ENCODE results near the gene N4BP3.

DNA sequence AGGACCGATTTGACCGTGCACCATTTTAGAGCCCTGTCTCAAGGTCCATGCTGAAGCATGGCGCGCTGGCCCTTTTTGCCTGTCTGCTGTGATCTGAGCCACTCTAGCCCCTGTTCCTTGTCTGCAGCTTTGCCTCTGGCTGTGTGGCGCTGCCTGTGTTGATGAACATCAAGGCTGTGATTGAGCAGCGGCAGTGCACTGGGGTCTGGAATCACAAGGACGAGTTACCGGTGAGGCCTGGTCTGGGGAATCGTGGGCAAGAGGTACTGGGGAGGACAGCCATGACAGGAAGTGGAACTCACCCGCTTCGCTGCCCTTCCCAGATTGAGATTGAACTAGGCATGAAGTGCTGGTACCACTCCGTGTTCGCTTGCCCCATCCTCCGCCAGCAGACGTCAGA lies 34.1 kb downstream of the N4BP3 start:
- TF ChIP-seq, protein P1, sequence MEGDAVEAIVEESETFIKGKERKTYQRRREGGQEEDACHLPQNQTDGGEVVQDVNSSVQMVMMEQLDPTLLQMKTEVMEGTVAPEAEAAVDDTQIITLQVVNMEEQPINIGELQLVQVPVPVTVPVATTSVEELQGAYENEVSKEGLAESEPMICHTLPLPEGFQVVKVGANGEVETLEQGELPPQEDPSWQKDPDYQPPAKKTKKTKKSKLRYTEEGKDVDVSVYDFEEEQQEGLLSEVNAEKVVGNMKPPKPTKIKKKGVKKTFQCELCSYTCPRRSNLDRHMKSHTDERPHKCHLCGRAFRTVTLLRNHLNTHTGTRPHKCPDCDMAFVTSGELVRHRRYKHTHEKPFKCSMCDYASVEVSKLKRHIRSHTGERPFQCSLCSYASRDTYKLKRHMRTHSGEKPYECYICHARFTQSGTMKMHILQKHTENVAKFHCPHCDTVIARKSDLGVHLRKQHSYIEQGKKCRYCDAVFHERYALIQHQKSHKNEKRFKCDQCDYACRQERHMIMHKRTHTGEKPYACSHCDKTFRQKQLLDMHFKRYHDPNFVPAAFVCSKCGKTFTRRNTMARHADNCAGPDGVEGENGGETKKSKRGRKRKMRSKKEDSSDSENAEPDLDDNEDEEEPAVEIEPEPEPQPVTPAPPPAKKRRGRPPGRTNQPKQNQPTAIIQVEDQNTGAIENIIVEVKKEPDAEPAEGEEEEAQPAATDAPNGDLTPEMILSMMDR (IDR thresholded peaks at IDR 0.05) = no peak
- no peak for TF ChIP-seq POLR2A (IDR thresholded peaks at IDR 0.05)
